Endodermal cell (in vitro differentiated cells): ENCODE data around the gene KRT5. TPM values are rescaled to one million over a fixed set of nuclear protein-coding genes. Genes with fewer than 3 reads are reported as not detected.

Source experiments
- DNase-seq: peaks from one replicate; pipeline ENCODE4 v3.0.0-alpha.2; 2017
- H3K27ac ChIP-seq: 2 replicates; pipeline ENCODE4 v1.5.1; 2013; ENCODE audit warnings: mild to moderate bottlenecking, low read depth, low read length, moderate library complexity
- H3K27me3 ChIP-seq: 2 replicates; pipeline ENCODE4 v1.6.1; 2013; ENCODE audit warnings: mild to moderate bottlenecking, low read length, moderate library complexity; ENCODE audit not compliant: insufficient read depth, control insufficient read depth, poor library complexity, severe bottlenecking
- H3K36me3 ChIP-seq: 2 replicates; pipeline ENCODE4 v1.7.0; 2013; ENCODE audit warnings: mild to moderate bottlenecking, low read length, moderate library complexity; ENCODE audit not compliant: control insufficient read depth, insufficient read depth
- H3K4me1 ChIP-seq: one replicate; pipeline ENCODE4 v1.7.0; 2013; ENCODE audit warnings: low read length; ENCODE audit not compliant: control insufficient read depth, insufficient read depth
- H3K4me3 ChIP-seq: 2 replicates; pipeline ENCODE4 v1.5.1; 2013; ENCODE audit warnings: mild to moderate bottlenecking, low read length, moderate library complexity
- H3K9ac ChIP-seq: 2 replicates; pipeline ENCODE4 v1.6.1; 2013; ENCODE audit warnings: mild to moderate bottlenecking, low read length, moderate library complexity; ENCODE audit not compliant: poor library complexity, severe bottlenecking; ENCODE audit errors: extremely low read depth
- H3K9me3 ChIP-seq: 2 replicates; pipeline ENCODE4 v1.6.1; 2013; ENCODE audit warnings: mild to moderate bottlenecking, low read length, moderate library complexity; ENCODE audit not compliant: control insufficient read depth
- H3K27ac Mint-ChIP-seq: 2 replicates; pipeline ENCODE4 v1.8.0; 2020; ENCODE audit warnings: mixed read lengths
- H3K27me3 Mint-ChIP-seq: 2 replicates; pipeline ENCODE4 v1.8.0; 2021; ENCODE audit warnings: mild to moderate bottlenecking, mixed read lengths; ENCODE audit not compliant: insufficient read depth
- H3K36me3 Mint-ChIP-seq: 2 replicates; pipeline ENCODE4 v1.8.0; 2020; ENCODE audit warnings: low read depth, mixed read lengths
- H3K4me1 Mint-ChIP-seq: 2 replicates; pipeline ENCODE4 v1.8.0; 2020; ENCODE audit warnings: mixed read lengths
- H3K4me3 Mint-ChIP-seq: 2 replicates; pipeline ENCODE4 v1.8.0; 2020; ENCODE audit warnings: mild to moderate bottlenecking, moderate library complexity, mixed read lengths
- H3K9me3 Mint-ChIP-seq: 2 replicates; pipeline ENCODE4 v1.8.0; 2020; ENCODE audit warnings: mild to moderate bottlenecking, mixed read lengths
- CTCF ChIP-seq: fragments of 200-600 bp; sonication (generic); conservative IDR thresholded peaks from 2 replicates; pipeline ENCODE4 v1.5.0; 2021; ENCODE audit warnings: antibody characterized with exemption, mild to moderate bottlenecking
- WGBS, 2 experiments: methylation state at CpG; one replicate each; pipeline versions ENCODE4 v1.1.5 to v1.1.7; 2013; ENCODE audit warnings: missing lambda C conversion rate in 2 of 2, mixed read lengths in 1 of 2; ENCODE audit not compliant: insufficient coverage in 1 of 2, insufficient read length in 1 of 2; 5-methylcytosine and 5-hydroxymethylcytosine counted together
- total RNA-seq, 2 donors: library from RNA; stranded (reverse); fragmentation: NEBNext Ultra II Directional in 1 of 2; extraction: Animal tissue kit (Norgen Biotek cat#: 25700) in 1 of 2; gene quantifications; 2 replicates in 1 of 2; 3 replicates in 1 of 2; pipeline ENCODE4 v1.2.1, GENCODE V29; 2021

KRT5 gene
- total RNA-seq, 2 donors from 2014 or later = not detected

DNA sequence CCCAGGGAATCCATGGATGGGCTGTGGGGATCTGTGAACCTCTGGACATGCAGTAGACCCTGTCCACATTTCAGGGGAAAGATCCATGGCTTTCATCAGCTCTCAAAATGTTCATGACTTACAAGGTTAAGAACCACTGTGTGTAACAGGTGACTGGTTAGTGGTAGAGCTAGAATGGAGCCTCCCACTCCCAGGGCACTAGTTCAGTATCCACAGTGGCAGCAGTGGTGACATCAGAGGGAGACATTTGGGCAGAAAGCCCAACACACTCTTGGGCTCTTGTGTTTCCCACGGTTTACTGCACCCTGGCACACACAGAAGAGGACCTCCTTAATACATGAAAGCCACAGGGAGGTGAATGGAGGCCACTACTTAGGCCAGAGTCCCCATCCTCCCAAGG, 44.4 kb upstream of the KRT5 start:
- Histone ChIP-seq H3K4me1 (no peaks in the 10 kb centered on the region), H3K36me3 (no peaks in the 10 kb centered on the region), H3K4me3 (no peak overlapping the region), H3K27me3 (peaks cover 20% of the 10 kb centered on the region), H3K9me3 (no peaks in the 10 kb centered on the region), H3K9ac (no peak overlapping the region), H3K27ac (no peak overlapping the region)
- H3K36me3 Mint-ChIP-seq = no peaks in the 10 kb centered on the region
- no peak for TF ChIP-seq CTCF
- peaks cover 7% of the 10 kb centered on the region for H3K4me1 Mint-ChIP-seq
- no peaks in the 10 kb centered on the region for H3K9me3 Mint-ChIP-seq
- DNase-seq = no peak
- H3K27me3 Mint-ChIP-seq = peaks cover 22% of the 10 kb centered on the region
- H3K4me3 Mint-ChIP-seq = no peak overlapping the region
- WGBS, 2 experiments = 77 to 100% methylated on average over 1 of the region's 1 CpG
- H3K27ac Mint-ChIP-seq = no peak overlapping the region

DNA sequence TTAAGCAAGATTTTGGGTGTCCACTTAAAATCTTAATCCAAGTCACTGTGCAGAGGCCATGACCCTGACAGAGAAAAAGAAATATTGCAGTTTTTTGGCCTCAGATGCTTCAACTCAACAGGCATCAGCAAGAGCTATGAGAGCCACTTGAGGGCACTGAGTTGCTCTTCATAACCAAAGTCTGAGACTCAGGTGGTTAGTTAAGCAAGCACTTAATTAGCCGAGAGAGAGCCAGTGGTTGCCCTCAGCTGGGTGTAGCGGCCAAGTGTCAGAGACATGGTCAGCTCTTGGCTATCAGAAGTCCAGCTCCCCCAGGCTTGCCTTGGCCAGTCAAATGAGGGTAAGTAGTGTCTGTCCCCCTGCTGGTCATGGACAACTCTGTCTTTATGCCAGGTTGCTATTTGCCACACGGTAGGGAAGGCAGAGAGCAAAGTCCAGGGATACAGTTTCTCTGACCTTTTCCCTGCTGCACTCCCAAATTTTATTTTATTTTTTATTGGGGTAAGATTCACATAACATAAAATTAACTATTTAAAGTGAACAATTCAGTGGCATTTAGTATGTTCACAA, 41.8 kb upstream of the KRT5 start:
- H3K9me3 Mint-ChIP-seq = no peaks in the 10 kb centered on the region
- Histone ChIP-seq H3K9me3 (no peaks in the 10 kb centered on the region), H3K36me3 (no peaks in the 10 kb centered on the region), H3K27me3 (peaks cover 20% of the 10 kb centered on the region), H3K27ac (no peak overlapping the region), H3K9ac (no peak overlapping the region), H3K4me1 (no peaks in the 10 kb centered on the region), H3K4me3 (no peak overlapping the region)
- peak; percentile 78 for TF ChIP-seq CTCF
- peaks cover 14% of the 10 kb centered on the region for H3K4me1 Mint-ChIP-seq
- H3K27me3 Mint-ChIP-seq = peaks cover 31% of the 10 kb centered on the region
- H3K4me3 Mint-ChIP-seq = no peak overlapping the region
- no peak overlapping the region for H3K27ac Mint-ChIP-seq
- peak; percentile 78 for DNase-seq
- no peaks in the 10 kb centered on the region for H3K36me3 Mint-ChIP-seq
- WGBS, 2 experiments = 33 to 51% methylated on average over 2 to 3 of the region's 3 CpGs

DNA sequence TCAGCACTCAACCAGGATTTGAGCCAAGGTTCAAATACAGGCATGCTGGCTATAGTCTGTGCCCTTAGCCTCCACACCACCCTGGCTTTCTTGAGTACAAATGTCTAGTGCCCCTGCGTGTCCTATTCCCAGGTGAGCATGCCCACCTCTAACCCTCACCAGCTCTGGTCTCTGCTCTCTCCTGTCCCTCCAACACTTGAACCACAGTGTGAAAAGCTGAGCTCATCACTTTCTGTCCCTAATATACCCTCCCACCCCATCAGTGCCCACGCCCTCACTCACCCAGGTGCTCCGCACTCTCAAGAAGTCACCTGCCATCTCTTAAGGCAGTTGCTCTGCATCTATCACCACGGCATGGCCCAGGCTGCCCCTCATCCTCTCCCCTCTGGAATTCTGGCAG, 39.8 kb upstream of the KRT5 start:
- Histone ChIP-seq H3K4me3 (no peak overlapping the region), H3K27me3 (peaks cover 16% of the 10 kb centered on the region), H3K4me1 (no peaks in the 10 kb centered on the region), H3K36me3 (no peaks in the 10 kb centered on the region), H3K9me3 (no peaks in the 10 kb centered on the region), H3K27ac (no peak overlapping the region), H3K9ac (no peak overlapping the region)
- DNase-seq = no peak
- H3K4me3 Mint-ChIP-seq = no peak overlapping the region
- no peaks in the 10 kb centered on the region for H3K36me3 Mint-ChIP-seq
- no peaks in the 10 kb centered on the region for H3K9me3 Mint-ChIP-seq
- 92 to 93% methylated on average over 2 to 4 of the region's 4 CpGs for WGBS, 2 experiments
- H3K27ac Mint-ChIP-seq = no peak overlapping the region
- H3K27me3 Mint-ChIP-seq = peaks cover 25% of the 10 kb centered on the region
- peaks cover 25% of the 10 kb centered on the region for H3K4me1 Mint-ChIP-seq
- TF ChIP-seq CTCF = no peak
